Measurements from ENCODE around the gene SRPK2. TPM values are rescaled to one million over a fixed set of nuclear protein-coding genes. Genes with fewer than 3 reads are reported as not detected.

The SRPK2 gene
- total and polyA plus RNA-seq, 9 donors: 28.4 to 45.1 (median 34.8) TPM

- H3K27ac ChIP-seq (ENCODE audit: low read length): no peak overlapping the region
- no peaks in the 10 kb centered on the region for H3K9me3 ChIP-seq (replicated peaks; ENCODE audit: control insufficient read depth, low read depth, low read length)
- no peaks in the 10 kb centered on the region for H3K4me1 ChIP-seq (ENCODE audit: control insufficient read depth, insufficient read depth, low read length)
- WGBS (ENCODE audit: insufficient coverage): no CpG with 5 or more reads among the region's 7 CpGs
- no peak overlapping the region for H3K4me3 ChIP-seq (ENCODE audit: low read length)
- peaks cover 20% of the 10 kb centered on the region for H3K36me3 ChIP-seq (ENCODE audit: control insufficient read depth, insufficient read depth, low read length)
- DNase-seq: peak; percentile 59
- H3K27me3 ChIP-seq (ENCODE audit: control insufficient read depth, insufficient read depth, low read length): no peaks in the 10 kb centered on the region
These were observed 291.1 kb downstream of the SRPK2 start for GRCh38 chr7:105097619-105098018.

- Histone ChIP-seq H3K4me1 (ENCODE audit: control insufficient read depth, insufficient read depth, low read length) (no peaks in the 10 kb centered on the region), H3K36me3 (ENCODE audit: control insufficient read depth, insufficient read depth, low read length) (peaks cover 23% of the 10 kb centered on the region), H3K27ac (ENCODE audit: low read length) (no peak overlapping the region), H3K9me3 (replicated peaks; ENCODE audit: control insufficient read depth, low read depth, low read length) (no peaks in the 10 kb centered on the region), H3K4me3 (ENCODE audit: low read length) (no peak overlapping the region), H3K27me3 (ENCODE audit: control insufficient read depth, insufficient read depth, low read length) (no peaks in the 10 kb centered on the region)
- WGBS (ENCODE audit: insufficient coverage): no CpG with 5 or more reads among the region's 3 CpGs
- no peak for DNase-seq
These were observed 292.4 kb downstream of the SRPK2 start for GRCh38 chr7:105096306-105096705.

GRCh38 chr7:105094966-105095365, 293.8 kb downstream of the SRPK2 start:
- no peak overlapping the region for H3K27ac ChIP-seq (ENCODE audit: low read length)
- H3K27me3 ChIP-seq (ENCODE audit: control insufficient read depth, insufficient read depth, low read length): no peaks in the 10 kb centered on the region
- H3K4me1 ChIP-seq (ENCODE audit: control insufficient read depth, insufficient read depth, low read length): no peaks in the 10 kb centered on the region
- H3K36me3 ChIP-seq (ENCODE audit: control insufficient read depth, insufficient read depth, low read length): peaks cover 20% of the 10 kb centered on the region
- no peak for DNase-seq
- H3K4me3 ChIP-seq (ENCODE audit: low read length): no peak overlapping the region
- no peaks in the 10 kb centered on the region for H3K9me3 ChIP-seq (replicated peaks; ENCODE audit: control insufficient read depth, low read depth, low read length)

- DNase-seq: no peak
- no peak overlapping the region for H3K4me3 ChIP-seq (ENCODE audit: low read length)
- no peaks in the 10 kb centered on the region for H3K4me1 ChIP-seq (ENCODE audit: control insufficient read depth, insufficient read depth, low read length)
- no CpG with 5 or more reads among the region's 2 CpGs for WGBS (ENCODE audit: insufficient coverage)
- H3K27ac ChIP-seq (ENCODE audit: low read length): no peak overlapping the region
- peaks cover 26% of the 10 kb centered on the region for H3K36me3 ChIP-seq (ENCODE audit: control insufficient read depth, insufficient read depth, low read length)
- no peaks in the 10 kb centered on the region for H3K27me3 ChIP-seq (ENCODE audit: control insufficient read depth, insufficient read depth, low read length)
- H3K9me3 ChIP-seq (replicated peaks; ENCODE audit: control insufficient read depth, low read depth, low read length): no peaks in the 10 kb centered on the region
These were observed 300.3 kb downstream of the SRPK2 start for GRCh38 chr7:105088456-105088855.

- Histone ChIP-seq H3K9me3 (replicated peaks; ENCODE audit: control insufficient read depth, low read depth, low read length) (no peaks in the 10 kb centered on the region), H3K27me3 (ENCODE audit: control insufficient read depth, insufficient read depth, low read length) (no peaks in the 10 kb centered on the region), H3K27ac (ENCODE audit: low read length) (no peak overlapping the region), H3K36me3 (ENCODE audit: control insufficient read depth, insufficient read depth, low read length) (peaks cover 27% of the 10 kb centered on the region), H3K4me3 (ENCODE audit: low read length) (no peak overlapping the region), H3K4me1 (ENCODE audit: control insufficient read depth, insufficient read depth, low read length) (no peaks in the 10 kb centered on the region)
- WGBS (ENCODE audit: insufficient coverage): no CpG with 5 or more reads among the region's 6 CpGs
- no peak for DNase-seq
These were observed 300.7 kb downstream of the SRPK2 start for GRCh38 chr7:105087981-105088380.

GRCh38 chr7:105086850-105087249, 301.9 kb downstream of the SRPK2 start:
- no peak overlapping the region for H3K27ac ChIP-seq (ENCODE audit: low read length)
- no peaks in the 10 kb centered on the region for H3K9me3 ChIP-seq (replicated peaks; ENCODE audit: control insufficient read depth, low read depth, low read length)
- H3K36me3 ChIP-seq (ENCODE audit: control insufficient read depth, insufficient read depth, low read length): peaks cover 21% of the 10 kb centered on the region
- DNase-seq: no peak
- WGBS (ENCODE audit: insufficient coverage): no CpG with 5 or more reads among the region's 3 CpGs
- H3K4me1 ChIP-seq (ENCODE audit: control insufficient read depth, insufficient read depth, low read length): no peaks in the 10 kb centered on the region
- no peak overlapping the region for H3K4me3 ChIP-seq (ENCODE audit: low read length)
- no peaks in the 10 kb centered on the region for H3K27me3 ChIP-seq (ENCODE audit: control insufficient read depth, insufficient read depth, low read length)

- Histone ChIP-seq H3K27ac (ENCODE audit: low read length) (no peak overlapping the region), H3K36me3 (ENCODE audit: control insufficient read depth, insufficient read depth, low read length) (peaks cover 30% of the 10 kb centered on the region), H3K9me3 (replicated peaks; ENCODE audit: control insufficient read depth, low read depth, low read length) (no peaks in the 10 kb centered on the region), H3K27me3 (ENCODE audit: control insufficient read depth, insufficient read depth, low read length) (no peaks in the 10 kb centered on the region), H3K4me3 (ENCODE audit: low read length) (no peak overlapping the region), H3K4me1 (ENCODE audit: control insufficient read depth, insufficient read depth, low read length) (no peaks in the 10 kb centered on the region)
- no peak for DNase-seq
- no CpG with 5 or more reads among the region's 1 CpG for WGBS (ENCODE audit: insufficient coverage)
These were observed 304.1 kb downstream of the SRPK2 start for GRCh38 chr7:105084581-105084980.

GRCh38 chr7:105079348-105079747, 309.4 kb downstream of the SRPK2 start:
- Histone ChIP-seq H3K27ac (ENCODE audit: low read length) (no peak overlapping the region), H3K4me3 (ENCODE audit: low read length) (no peak overlapping the region), H3K9me3 (replicated peaks; ENCODE audit: control insufficient read depth, low read depth, low read length) (no peaks in the 10 kb centered on the region), H3K36me3 (ENCODE audit: control insufficient read depth, insufficient read depth, low read length) (peaks cover 36% of the 10 kb centered on the region), H3K4me1 (ENCODE audit: control insufficient read depth, insufficient read depth, low read length) (no peaks in the 10 kb centered on the region), H3K27me3 (ENCODE audit: control insufficient read depth, insufficient read depth, low read length) (no peaks in the 10 kb centered on the region)
- no peak for DNase-seq
- WGBS (ENCODE audit: insufficient coverage): 82% methylated on average over 3 of the region's 6 CpGs

- WGBS (ENCODE audit: insufficient coverage): 100% methylated on average over 1 of the region's 1 CpG
These were observed 315.6 kb downstream of the SRPK2 start for GRCh38 chr7:105073143-105073542.

GRCh38 chr7:105068886-105069285, 319.8 kb downstream of the SRPK2 start:
- no CpG with 5 or more reads among the region's 1 CpG for WGBS (ENCODE audit: insufficient coverage)
- Histone ChIP-seq H3K36me3 (ENCODE audit: control insufficient read depth, insufficient read depth, low read length) (peaks cover 21% of the 10 kb centered on the region), H3K4me1 (ENCODE audit: control insufficient read depth, insufficient read depth, low read length) (no peaks in the 10 kb centered on the region)

More at GRCh38 chr7:105073143-105073542, 315.6 kb downstream of the SRPK2 start:
- Histone ChIP-seq H3K27me3 (ENCODE audit: control insufficient read depth, insufficient read depth, low read length) (no peaks in the 10 kb centered on the region), H3K27ac (ENCODE audit: low read length) (no peak overlapping the region), H3K36me3 (ENCODE audit: control insufficient read depth, insufficient read depth, low read length) (peaks cover 20% of the 10 kb centered on the region), H3K4me1 (ENCODE audit: control insufficient read depth, insufficient read depth, low read length) (no peaks in the 10 kb centered on the region), H3K9me3 (replicated peaks; ENCODE audit: control insufficient read depth, low read depth, low read length) (no peaks in the 10 kb centered on the region), H3K4me3 (ENCODE audit: low read length) (no peak overlapping the region)
- DNase-seq: no peak

GRCh38 chr7:105067691-105068090, 321.0 kb downstream of the SRPK2 start:
- Histone ChIP-seq H3K36me3 (ENCODE audit: control insufficient read depth, insufficient read depth, low read length) (peaks cover 26% of the 10 kb centered on the region), H3K27ac (ENCODE audit: low read length) (no peak overlapping the region), H3K27me3 (ENCODE audit: control insufficient read depth, insufficient read depth, low read length) (no peaks in the 10 kb centered on the region), H3K4me3 (ENCODE audit: low read length) (no peak overlapping the region), H3K4me1 (ENCODE audit: control insufficient read depth, insufficient read depth, low read length) (no peaks in the 10 kb centered on the region), H3K9me3 (replicated peaks; ENCODE audit: control insufficient read depth, low read depth, low read length) (no peaks in the 10 kb centered on the region)
- WGBS (ENCODE audit: insufficient coverage): 96% methylated on average over 4 of the region's 5 CpGs
- no peak for DNase-seq

More at GRCh38 chr7:105068886-105069285, 319.8 kb downstream of the SRPK2 start:
- H3K9me3 ChIP-seq (replicated peaks; ENCODE audit: control insufficient read depth, low read depth, low read length): no peaks in the 10 kb centered on the region
- H3K27ac ChIP-seq (ENCODE audit: low read length): no peak overlapping the region
- no peak for DNase-seq
- no peaks in the 10 kb centered on the region for H3K27me3 ChIP-seq (ENCODE audit: control insufficient read depth, insufficient read depth, low read length)
- H3K4me3 ChIP-seq (ENCODE audit: low read length): no peak overlapping the region

Data from muscle of leg (tissue), 11 donors.